ENCODE data around the gene HOXB9. TPM values are rescaled to one million over a fixed set of nuclear protein-coding genes. Genes with fewer than 3 reads are reported as not detected.

The HOXB9 gene
- total RNA-seq, 1 experiment from 2014 or later, result 4.1 TPM

GRCh38 chr17:48611681-48612455, 14.3 kb downstream of the HOXB9 start:
- DNase-seq (ENCODE audit: low read depth), result peak; percentile 32

- peak; percentile 52 for DNase-seq (ENCODE audit: low read depth)
Observed at GRCh38 chr17:48611213-48611612, 14.9 kb downstream of the HOXB9 start.

DNA sequence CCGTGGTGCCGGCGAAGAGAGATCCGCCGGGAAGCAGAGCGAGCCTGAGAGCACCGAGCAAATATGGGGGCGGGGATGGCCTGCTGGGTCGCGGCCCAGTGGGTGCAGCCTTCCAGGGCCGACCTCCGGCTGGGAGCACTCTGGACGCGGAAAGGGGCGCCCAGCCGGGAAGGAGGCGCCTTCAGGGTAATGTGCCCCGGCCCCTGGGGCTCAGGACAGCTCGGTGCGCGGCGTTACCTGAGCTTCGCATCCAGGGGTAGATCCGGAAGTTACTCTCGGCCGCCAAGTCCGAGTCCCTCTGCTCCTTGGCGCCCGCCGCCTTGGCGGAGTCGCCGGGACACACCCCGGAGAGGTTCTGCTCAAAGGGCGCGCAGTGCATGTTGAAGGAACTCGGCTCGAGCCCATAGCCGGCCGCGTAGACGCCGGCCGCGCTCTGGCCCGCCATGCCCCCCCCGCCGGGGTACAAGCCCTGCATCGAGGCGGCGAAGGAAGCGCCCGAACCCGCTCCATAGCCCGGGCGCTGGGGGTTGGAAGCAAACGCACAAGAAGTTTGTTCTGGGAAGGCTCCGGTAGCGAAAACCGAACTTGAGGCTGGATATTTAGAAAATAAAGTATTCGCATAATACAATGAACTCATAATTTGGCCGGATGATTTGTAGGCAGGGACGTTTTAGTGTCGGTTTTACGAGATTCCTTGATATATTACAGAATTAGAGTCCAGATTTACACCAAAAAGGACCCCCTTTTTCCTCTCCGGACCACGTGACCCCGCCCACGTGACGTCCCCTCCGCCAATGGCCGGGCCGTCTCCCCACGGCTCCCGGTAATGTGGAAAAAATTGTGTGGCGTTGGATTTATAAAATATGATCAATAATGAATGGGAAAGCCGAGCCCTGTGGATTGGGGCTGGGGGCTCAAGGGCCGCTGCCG, 15.6 kb downstream of the HOXB9 start, which contains the start of gene HOXB7:
Gene HOXB7, minus strand, starts transcription at position 736 of the 930 bp plus-strand sequence. Its CDS starts 99 bp downstream, at position 637.
- DNase-seq (ENCODE audit: low read depth), result peak; percentile 58

GRCh38 chr17:48609759-48610281, 16.3 kb downstream of the HOXB9 start:
- no peak for DNase-seq (ENCODE audit: low read depth)

- DNase-seq (ENCODE audit: low read depth), result no peak
Observed at GRCh38 chr17:48609033-48609432, 17.1 kb downstream of the HOXB9 start.

- DNase-seq (ENCODE audit: low read depth), result no peak
Observed at GRCh38 chr17:48608494-48608834, 17.7 kb downstream of the HOXB9 start.

DNA sequence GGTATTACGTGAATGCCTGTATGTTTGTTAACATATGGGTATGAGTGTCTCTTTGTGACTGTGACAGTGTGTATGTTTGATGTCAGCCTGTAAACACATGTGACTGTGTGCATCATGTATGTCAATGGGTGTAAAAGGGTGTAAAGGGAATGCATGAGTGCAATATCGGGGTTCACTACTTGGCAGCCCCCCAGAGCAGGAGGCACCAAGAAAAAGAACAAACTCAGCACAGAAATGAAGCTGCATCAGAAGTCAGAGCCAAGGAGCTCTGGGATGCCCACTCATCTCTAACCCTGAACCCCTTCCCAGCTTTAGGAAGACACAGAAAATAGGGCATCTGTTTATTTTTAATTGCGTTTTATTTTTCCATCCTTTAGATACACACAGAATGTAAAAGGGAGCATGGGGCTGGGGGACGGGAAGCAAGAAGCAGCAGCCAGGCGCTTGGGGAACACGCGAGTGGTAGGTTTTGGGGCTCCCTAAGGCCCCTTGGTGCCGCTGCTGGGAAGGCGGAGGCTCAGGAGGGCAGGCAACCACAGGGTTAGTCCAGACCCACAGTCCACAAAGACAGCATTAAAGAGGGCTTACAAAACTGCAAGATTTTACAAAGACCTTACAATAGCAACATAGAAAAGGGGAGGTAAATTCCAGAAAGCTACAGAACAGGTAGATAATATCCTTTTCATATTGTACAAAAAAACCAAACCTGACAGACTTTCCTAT, 19.1 kb downstream of the HOXB9 start:
- DNase-seq (ENCODE audit: low read depth), result no peak

DNA sequence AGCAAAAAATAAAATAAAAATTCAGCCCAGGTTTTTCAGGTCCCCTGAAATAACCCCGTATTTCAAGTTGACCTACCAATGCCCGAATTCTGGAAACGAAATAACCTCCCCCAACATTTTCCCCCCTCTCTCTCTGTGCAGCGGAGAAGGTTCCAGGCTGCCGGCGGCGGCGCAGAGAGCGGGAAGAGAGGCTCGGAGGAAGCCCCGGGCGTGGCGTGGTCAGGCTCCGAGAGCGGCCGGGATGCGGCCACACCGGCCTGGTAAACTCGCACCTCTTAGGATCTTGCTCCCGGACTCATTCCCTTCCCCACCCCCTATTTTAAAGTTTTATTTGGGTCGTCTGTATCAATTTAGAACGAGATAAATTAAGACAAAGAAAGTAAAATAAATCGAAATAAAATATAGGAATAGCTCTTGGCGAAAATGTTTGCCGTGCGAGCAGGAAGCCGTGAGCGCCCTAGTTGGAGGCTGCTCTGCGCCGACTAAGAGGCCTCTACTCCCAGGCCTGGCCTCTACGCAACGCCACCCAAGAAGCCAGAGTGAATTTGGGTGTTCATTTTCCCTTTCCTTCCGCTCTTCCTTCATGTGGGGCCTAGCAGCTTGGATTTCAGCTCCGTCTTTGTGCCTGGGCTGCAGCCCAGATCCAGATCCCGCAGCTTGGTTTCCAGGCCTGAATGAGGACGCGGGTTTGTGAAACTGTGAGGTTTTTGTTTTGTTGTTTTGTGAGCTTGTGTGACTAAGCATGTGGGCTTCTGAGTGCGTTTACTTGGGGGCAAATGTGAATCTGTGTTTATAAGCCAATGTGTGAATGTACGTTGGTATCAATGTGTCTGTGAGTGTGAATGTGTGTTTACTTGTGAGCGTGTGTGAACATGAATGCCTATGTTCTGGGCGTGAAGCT, 19.9 kb downstream of the HOXB9 start:
- no peak for DNase-seq (ENCODE audit: low read depth)

- no peak for DNase-seq (ENCODE audit: low read depth)
Observed at GRCh38 chr17:48605409-48605919, 20.7 kb downstream of the HOXB9 start.

- peak; percentile 71 for DNase-seq (ENCODE audit: low read depth)
Observed at GRCh38 chr17:48604770-48605329, 21.3 kb downstream of the HOXB9 start, which contains the start of gene HOXB6. HOXB6 (minus strand) TSS chr17:48604986; CDS start chr17:48598150, 6,836 bp downstream.

DNA sequence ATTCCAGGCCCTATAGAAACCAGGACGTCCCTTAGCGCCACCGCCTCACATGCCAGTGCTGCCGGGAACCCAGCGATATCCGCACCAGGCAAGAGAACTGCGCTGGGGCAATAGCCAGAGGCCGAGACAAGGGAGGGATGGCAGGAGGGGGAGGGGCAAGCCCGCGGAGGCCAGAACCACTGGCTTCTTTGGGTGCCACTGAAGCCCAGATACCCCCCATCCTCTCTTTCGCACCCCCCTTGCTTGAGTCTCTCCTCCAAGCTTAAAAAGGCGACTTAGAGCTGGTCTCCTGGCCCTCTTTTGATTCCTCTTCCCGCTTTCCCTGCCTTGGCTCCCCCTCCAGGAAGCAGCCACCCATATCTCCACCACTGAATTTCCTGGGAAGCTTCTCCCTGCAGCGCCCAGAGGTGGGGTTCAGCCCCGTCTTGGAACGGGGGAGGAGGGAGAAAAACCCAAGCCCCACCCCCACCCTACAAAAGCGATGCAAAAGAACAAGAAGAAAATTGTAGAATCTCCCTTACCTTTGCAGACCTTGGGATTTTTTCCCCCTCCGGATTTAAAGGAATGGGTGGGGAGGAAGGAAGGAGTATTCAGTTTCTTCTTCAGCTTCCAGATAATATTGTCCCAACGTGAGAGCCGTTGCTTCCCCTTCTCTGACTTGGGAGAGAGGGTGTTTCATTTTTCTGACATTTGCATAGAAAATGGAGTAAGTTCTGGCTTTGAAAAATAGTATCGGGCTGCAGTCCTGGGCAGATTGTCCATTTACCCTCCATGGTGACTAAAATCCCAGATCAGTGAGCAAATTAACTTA, 22.0 kb downstream of the HOXB9 start:
- DNase-seq (ENCODE audit: low read depth), result peak; percentile 78

DNA sequence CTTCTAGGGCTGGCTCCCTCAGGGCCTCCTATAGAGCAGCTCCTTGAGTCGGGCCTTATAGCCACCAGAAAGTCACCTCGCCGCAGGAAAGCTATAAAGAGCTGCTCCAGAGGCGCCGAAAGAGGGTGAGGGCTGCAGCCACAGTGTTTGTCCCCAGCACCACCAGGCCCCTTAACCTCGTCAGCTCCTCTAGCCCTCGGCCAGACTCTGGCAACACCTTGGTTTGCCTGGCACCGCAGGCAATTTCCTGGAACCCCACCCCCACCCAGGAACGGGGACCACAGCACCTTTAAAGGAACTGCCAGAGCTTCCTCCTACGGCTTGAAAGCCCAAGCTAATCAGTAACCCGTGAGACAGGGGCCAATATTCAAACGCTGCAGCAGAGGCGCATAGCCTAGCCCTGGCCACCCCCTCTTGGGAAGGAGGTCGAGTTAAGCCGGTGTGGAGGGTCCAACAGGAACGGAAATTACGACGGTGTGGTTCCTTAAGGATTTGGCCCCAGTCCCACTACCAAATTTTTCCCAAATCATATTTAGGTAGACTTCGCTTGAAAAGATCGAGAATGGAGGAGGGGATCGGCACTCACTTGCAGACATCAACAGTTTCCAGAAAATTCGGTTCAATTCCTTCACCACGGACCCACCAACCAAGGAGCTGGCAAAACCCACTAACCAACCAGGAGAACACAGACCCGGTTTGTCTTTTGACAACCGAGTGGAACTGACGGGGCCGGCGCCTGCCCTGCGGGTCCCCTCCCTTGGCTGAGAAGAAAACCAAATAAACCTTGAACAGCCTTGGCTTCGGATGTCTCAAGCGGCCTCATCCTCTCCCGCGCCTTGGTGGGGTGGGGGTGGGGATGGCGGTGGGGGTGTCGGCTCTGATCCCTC, 24.4 kb downstream of the HOXB9 start:
- no peak for DNase-seq (ENCODE audit: low read depth)

DNA sequence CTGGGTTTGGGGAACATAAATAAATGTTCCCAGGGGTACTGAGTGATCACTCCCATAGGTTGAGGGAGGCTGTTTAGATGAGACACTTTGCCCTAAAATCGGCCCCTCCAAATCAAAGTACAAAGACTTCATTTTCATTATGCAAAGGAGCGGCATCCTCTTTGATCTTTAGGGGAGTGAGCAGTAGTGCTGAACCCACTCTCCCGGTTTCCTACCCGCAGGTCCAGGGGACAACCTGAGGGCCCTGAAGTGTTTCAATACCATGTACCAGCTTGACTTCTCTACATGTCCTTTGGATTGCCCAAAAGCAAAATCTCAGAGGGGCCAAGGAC, 25.0 kb downstream of the HOXB9 start:
- DNase-seq (ENCODE audit: low read depth), result no peak

DNA sequence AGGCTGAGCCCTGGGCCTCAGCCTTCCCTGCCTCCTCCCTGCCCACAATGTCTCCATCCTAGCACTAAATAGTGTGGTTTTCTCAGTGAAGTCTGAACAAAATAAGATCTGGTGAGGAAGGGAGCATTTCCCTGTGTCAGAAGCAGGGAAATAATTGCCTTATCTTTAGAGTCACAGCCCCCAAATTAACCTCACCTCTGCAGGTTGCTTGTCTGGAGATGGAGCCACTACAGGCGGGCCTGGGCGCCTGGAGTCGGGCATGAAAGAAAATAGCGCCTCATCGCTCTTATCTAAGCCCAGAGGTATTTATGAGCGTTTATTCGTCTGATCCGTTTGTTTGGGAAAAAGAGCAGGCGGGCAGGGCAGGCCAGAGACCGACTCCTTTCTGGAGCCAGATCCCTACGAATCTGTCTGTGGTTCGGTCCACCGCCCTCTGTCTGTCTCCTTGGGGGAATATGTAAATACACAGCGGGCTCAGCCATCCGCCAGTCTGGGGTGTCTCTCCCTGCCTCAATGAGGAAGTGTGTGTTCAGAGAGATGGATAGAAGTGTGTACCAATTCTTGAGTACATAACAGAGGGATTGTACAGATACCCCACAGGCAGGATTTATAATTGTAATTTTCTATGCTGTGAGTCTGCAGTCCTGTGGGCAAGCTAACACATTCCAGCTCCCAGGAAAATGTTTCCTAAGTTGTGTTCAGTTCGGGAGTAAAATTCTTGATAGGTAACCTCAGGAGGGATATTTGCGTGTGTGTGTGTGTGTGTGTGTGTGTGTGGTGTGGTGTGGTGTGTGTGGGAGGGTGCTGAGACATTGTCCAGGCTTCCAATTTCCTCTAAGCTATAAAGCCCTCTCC, 25.7 kb downstream of the HOXB9 start:
- DNase-seq (ENCODE audit: low read depth), result no peak

DNA sequence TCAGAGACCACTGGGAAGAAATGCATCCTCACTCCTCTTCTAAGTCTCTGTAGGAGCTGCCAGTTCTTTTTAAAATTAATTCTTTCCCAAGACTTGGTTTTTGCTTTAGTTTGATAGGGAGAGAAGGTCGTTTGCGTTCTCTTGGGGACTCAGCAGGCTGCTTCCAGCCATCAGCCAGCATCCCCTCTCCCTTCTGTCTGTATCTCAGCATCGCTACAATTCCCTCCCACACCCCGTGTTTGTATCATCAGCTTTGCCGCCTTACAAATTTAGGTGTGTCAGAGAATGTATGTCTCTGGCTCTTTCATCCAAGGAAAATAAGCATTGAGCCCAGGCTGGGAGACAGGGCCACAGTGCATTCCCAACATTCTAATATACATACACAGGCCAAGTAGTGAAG, 26.8 kb downstream of the HOXB9 start:
- no peak for DNase-seq (ENCODE audit: low read depth)

DNA sequence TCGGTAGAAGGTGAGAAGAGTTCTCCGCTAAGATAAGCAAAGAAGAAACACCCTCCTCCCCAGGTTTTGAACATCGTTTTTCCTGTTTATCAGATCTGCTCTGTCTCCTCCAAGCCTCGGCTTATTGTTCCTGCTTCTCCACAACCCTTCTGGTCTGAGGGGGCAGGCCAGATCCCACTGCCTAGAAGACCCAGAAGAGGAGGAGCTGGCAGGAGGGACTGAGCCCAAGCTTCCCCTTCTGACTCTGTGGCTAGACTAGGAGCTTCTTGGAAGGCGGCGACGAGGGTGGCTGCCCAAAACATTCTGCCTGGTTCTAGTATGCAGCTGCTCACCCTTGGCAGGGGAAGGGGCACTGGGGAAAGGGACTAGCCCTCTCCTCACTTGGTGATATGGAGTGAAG, 27.4 kb downstream of the HOXB9 start:
- DNase-seq (ENCODE audit: low read depth), result no peak
